Mammary epithelial cell (primary cell): ENCODE measurements around the gene SOBP.

Experiments used
- EZH2 ChIP-seq: IDR thresholded peaks from 2 replicates; pipeline ENCODE4 v1.6.1; 2012; ENCODE audit warnings: low read length, inconsistent platforms, borderline replicate concordance
- TF ChIP-seq, protein P1 (sequence below), 2 donors: IDR thresholded peaks in 1 of 2; conservative IDR thresholded peaks in 1 of 2; 2 replicates each; pipeline ENCODE4 v1.5.1; 2011 to 2012; ENCODE audit warnings: inconsistent platforms in 2 of 2, low read length in 2 of 2, mild to moderate bottlenecking in 2 of 2, control low read depth in 1 of 2, low read depth in 1 of 2; ENCODE audit not compliant: insufficient read depth in 1 of 2; ENCODE audit errors: extremely low read depth in 1 of 2

DNA sequence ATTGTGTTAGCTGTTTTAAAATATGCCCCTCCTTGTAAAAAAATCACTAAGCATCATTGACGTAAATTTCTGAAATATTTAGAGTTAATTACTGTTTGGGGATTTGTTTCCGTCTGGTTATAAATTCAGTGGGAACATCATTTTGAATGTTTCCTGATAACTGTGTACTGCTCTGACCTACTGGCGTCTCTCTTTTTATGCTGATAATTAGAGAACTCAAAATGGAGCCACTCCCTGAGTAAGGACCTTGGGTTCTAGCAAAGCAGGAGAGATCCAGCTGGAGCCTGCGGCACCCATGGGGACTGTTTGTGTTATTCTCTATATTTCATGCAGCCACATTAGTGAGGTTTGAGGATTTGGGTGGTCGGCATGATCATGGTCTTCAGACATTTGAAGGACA is 124.9 kb downstream of the SOBP start:
- TF ChIP-seq, protein P1, sequence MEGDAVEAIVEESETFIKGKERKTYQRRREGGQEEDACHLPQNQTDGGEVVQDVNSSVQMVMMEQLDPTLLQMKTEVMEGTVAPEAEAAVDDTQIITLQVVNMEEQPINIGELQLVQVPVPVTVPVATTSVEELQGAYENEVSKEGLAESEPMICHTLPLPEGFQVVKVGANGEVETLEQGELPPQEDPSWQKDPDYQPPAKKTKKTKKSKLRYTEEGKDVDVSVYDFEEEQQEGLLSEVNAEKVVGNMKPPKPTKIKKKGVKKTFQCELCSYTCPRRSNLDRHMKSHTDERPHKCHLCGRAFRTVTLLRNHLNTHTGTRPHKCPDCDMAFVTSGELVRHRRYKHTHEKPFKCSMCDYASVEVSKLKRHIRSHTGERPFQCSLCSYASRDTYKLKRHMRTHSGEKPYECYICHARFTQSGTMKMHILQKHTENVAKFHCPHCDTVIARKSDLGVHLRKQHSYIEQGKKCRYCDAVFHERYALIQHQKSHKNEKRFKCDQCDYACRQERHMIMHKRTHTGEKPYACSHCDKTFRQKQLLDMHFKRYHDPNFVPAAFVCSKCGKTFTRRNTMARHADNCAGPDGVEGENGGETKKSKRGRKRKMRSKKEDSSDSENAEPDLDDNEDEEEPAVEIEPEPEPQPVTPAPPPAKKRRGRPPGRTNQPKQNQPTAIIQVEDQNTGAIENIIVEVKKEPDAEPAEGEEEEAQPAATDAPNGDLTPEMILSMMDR (conservative IDR thresholded peaks at IDR 0.05 in 1 of 2, IDR thresholded peaks at IDR 0.05 in 1 of 2; ENCODE audit: extremely low read depth in 1 of 2, insufficient read depth in 1 of 2, low read depth in 1 of 2, low read length in 2 of 2), result no peak
- no peak for TF ChIP-seq EZH2
